ENCODE results near the gene CUEDC1. TPM values are rescaled to one million over a fixed set of nuclear protein-coding genes. Genes with fewer than 3 reads are reported as not detected.

Gene CUEDC1
- total and polyA plus RNA-seq, 9 of the 15 experiments (the other 6 are each of a cell fraction or from before 2014, with no cell fraction given) = 0.20 to 4.1 (median 1.6) TPM; not detected in 1

- CTCF ChIA-PET (ENCODE audit: low intra/inter-chr PET ratio) = no interaction called here
- H3K9ac ChIP-seq (ENCODE audit: insufficient read depth in 1 of 2, low read depth in 2 of 2, low read length in 2 of 2) = no peak overlapping the region
- intact Hi-C loops (cut with micrococcal nuclease) = no loop called here
These were observed 85.0 kb downstream of the CUEDC1 start for GRCh38 chr17:57870283-57870635.

GRCh38 chr17:57869617-57870282 lies 85.5 kb downstream of the CUEDC1 start:
- Histone ChIP-seq H3K27ac (ENCODE audit: extremely low read depth, low read depth, low read length) (no peak overlapping the region), H4K20me1 (replicated peaks; ENCODE audit: control insufficient read depth, insufficient read depth, low read length) (no peaks in the 10 kb centered on the region), H3K4me1 (replicated peaks in 1 of 2; ENCODE audit: control insufficient read depth in 2 of 2, insufficient read depth in 2 of 2, low read length in 2 of 2) (peaks cover 0 to 28% of the 10 kb centered on the region in 2 experiments; a peak in 4 of 5 replicates), H3K36me3 (ENCODE audit: control insufficient read depth, insufficient read depth, low read length) (no peaks in the 10 kb centered on the region), H3K9ac (ENCODE audit: insufficient read depth in 1 of 2, low read depth in 2 of 2, low read length in 2 of 2) (no peak overlapping the region), H2AFZ (ENCODE audit: low read depth, low read length) (no peak overlapping the region), H3K9me1 (ENCODE audit: control insufficient read depth, insufficient read depth, low read length) (peaks cover 4% of the 10 kb centered on the region), H3K9me3 (replicated peaks; ENCODE audit: control insufficient read depth, insufficient read depth, low read depth, low read length) (no peaks in the 10 kb centered on the region), H3K79me2 (ENCODE audit: control insufficient read depth, insufficient read depth, low read length) (no peaks in the 10 kb centered on the region), H3K27me3 (ENCODE audit: control insufficient read depth in 2 of 2, insufficient read depth in 2 of 2, low read length in 2 of 2) (peaks cover 9 to 21% of the 10 kb centered on the region in 2 experiments; a peak in 4 of 5 replicates), H3K4me3 (no peak overlapping the region), H3K4me2 (ENCODE audit: insufficient read depth, low read length) (no peak overlapping the region)
- FAIRE-seq = no peak
- WGBS (ENCODE audit: insufficient coverage, low coverage, missing lambda C conversion rate) = 48% methylated on average over 9 of the region's 9 CpGs
- in situ Hi-C loops (cut with MboI) (no loop called here), intact Hi-C loops (cut with micrococcal nuclease) (no loop called here)
- TF ChIP-seq ZBTB7A (IDR thresholded peaks at IDR 0.05; ENCODE audit: borderline replicate concordance, control insufficient read depth, low read depth, low read length) = no peak
- peak; percentile 74; the same call in 1 of the 2 replicates for TF ChIP-seq ZNF263 (CRISPR knock-in tag; IDR thresholded peaks at IDR 0.05; ENCODE audit: borderline replicate concordance)
- no TSS peak for BruUV-seq (replicated peaks)
- DNase-seq (ENCODE audit: extremely low read depth in 1 of 4, low spot score in 3 of 4) = no peak
- ChIA-PET CTCF (ENCODE audit: low intra/inter-chr PET ratio) (no interaction called here), POLR2A (interaction anchor here (0.6 to 2.6 kb wide), 3 partner anchors 9 to 123 kb away, joined by 3 to 8 read pairs (median 3); no protein-coding TSS in a partner anchor)
- ATAC-seq = no peak

More at GRCh38 chr17:57870283-57870635, 85.0 kb downstream of the CUEDC1 start:
- Histone ChIP-seq H3K4me2 (ENCODE audit: insufficient read depth, low read length) (no peak overlapping the region), H4K20me1 (replicated peaks; ENCODE audit: control insufficient read depth, insufficient read depth, low read length) (no peaks in the 10 kb centered on the region), H3K9me3 (replicated peaks; ENCODE audit: control insufficient read depth, insufficient read depth, low read depth, low read length) (no peaks in the 10 kb centered on the region), H3K4me3 (no peak overlapping the region), H3K27ac (ENCODE audit: extremely low read depth, low read depth, low read length) (no peak overlapping the region), H3K4me1 (replicated peaks in 1 of 2; ENCODE audit: control insufficient read depth in 2 of 2, insufficient read depth in 2 of 2, low read length in 2 of 2) (peaks cover 0 to 29% of the 10 kb centered on the region in 2 experiments; a peak in 4 of 5 replicates), H3K9me1 (ENCODE audit: control insufficient read depth, insufficient read depth, low read length) (peaks cover 4% of the 10 kb centered on the region), H2AFZ (ENCODE audit: low read depth, low read length) (no peak overlapping the region), H3K36me3 (ENCODE audit: control insufficient read depth, insufficient read depth, low read length) (no peaks in the 10 kb centered on the region), H3K27me3 (ENCODE audit: control insufficient read depth in 2 of 2, insufficient read depth in 2 of 2, low read length in 2 of 2) (peaks cover 9 to 21% of the 10 kb centered on the region in 2 experiments; a peak in 4 of 5 replicates), H3K79me2 (ENCODE audit: control insufficient read depth, insufficient read depth, low read length) (no peaks in the 10 kb centered on the region)
- ATAC-seq = no peak
- no peak for FAIRE-seq
- in situ Hi-C loops (cut with MboI) = no loop called here
- POLR2A ChIA-PET = interaction anchor here (0.6 to 2.6 kb wide), 3 partner anchors 9 to 123 kb away, joined by 3 to 8 read pairs (median 3); no protein-coding TSS in a partner anchor
- no TSS peak for BruUV-seq (replicated peaks)
- TF ChIP-seq GATA2 (CRISPR knock-in tag; IDR thresholded peaks at IDR 0.05) (no peak), MEF2D (tag; conservative IDR thresholded peaks at IDR 0.05; ENCODE audit: low read depth) (no peak), PURB (CRISPR knock-in tag; IDR thresholded peaks at IDR 0.05; ENCODE audit: low read depth) (no peak), SRSF1 (IDR thresholded peaks at IDR 0.05; ENCODE audit: low read depth, low read length) (no peak), SUPT5H (IDR thresholded peaks at IDR 0.05) (no peak)
- DNase-seq (ENCODE audit: extremely low read depth in 1 of 4, low spot score in 3 of 4) = no peak
